NCI-H187 treated with DMSO at 0.1 percent for 48 hours (cell line): ENCODE results near the gene CASZ1.

ENCODE experiments used
- DNase-seq: peaks from one replicate; lab custom pipeline; 2025; lab: John Stamatoyannopoulos, UW

Gene CASZ1

DNA sequence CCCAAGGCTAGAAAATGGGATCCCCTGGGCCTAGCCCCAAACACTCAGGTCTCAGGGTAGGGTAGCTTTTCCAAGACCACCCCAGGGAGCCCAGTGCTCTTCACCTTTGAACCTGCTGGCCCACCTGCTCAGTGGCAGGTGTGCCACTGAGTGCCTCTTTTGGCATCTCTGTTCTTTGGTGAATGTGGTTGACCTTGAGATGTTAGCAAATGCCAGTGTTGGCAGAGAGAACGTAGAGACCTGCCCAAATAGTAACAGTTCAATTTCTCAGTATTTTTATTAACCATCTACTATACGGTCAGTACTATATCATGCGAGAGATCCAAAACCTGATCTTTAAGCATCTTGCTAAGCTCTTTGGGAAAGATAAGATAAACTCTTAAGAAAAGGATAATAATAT is 193.5 kb downstream of the CASZ1 start:
- DNase-seq: no peak

DNA sequence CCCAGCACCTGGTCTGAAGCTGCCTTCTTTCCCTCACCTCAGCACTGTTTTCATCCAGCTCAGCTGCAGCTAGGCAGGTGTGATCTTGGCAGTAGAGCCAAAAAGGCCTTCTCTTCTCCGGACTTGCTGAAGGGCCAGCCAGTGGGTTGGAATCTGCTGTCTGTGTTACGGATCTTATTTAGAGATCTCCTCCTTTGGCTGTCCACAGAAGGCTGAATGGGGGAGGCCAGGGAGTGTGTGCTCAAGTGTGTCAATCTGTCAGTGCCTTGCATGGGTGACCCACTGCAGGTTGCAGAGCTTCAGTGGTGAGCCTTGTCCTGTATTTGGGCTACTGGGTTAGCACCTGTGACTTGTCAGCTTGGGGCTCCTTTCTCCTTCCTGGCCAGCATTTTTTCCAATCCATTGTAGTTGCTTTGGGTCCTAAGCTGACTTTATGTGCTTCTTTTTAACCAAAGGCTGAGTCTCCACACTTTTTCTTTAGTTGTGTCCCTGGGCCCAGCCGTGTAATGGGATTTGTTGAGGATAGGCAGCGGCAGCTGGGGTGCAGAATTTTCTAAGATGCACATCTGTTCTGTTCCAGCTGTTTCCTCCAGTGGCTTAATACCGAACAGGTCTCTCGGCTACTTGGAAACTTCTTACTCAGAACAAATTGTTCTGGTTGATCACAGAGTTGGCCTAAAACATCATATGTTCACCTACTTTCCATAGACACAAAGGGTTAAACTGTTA is 194.9 kb downstream of the CASZ1 start:
- no peak for DNase-seq

DNA sequence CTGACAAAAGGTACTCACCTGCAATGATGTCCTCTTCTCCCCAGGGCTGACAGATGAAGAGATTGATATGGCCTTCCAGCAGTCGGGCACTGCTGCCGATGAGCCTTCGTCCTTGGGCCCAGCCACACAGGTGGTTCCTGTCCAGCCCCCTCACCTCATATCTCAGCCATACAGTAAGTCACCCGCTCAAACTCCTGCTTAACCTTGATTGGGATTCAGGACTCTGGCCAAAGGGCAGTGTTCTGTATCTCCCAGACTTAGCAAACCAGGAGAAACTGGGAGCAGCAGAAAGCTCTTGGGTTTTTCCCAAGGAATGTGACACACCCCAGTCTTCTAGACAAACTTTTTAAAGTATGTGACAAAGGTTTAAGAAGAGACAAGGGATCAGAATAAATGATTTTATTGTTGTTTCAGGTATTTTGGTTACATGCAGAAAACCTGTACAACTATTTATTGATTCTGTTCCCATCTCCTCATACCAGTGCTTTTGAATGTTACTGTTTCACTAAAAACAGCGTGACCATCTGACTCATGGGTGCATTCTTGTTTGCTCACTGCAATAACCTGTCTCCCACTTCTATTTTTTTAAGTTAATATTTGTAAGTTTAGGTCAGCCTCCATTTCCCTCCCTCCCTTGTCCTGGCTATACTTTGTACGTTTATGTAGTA is 197.1 kb downstream of the CASZ1 start:
- no peak for DNase-seq

DNA sequence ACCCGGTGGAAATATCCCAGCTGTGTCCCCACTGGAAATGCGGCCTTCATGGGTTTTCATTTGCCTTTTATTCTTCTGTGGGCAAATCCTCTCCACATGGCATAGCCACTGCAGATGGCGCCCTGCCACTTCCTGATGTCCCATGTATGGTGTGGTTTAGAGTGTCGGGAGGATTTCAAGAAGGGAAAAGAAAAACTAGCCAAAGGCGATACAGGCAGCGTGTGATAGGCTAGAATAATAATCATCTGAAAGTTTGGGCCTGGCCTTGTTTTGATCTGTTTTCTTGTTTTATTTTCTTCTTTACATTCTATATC is 198.1 kb downstream of the CASZ1 start:
- DNase-seq: no peak

DNA sequence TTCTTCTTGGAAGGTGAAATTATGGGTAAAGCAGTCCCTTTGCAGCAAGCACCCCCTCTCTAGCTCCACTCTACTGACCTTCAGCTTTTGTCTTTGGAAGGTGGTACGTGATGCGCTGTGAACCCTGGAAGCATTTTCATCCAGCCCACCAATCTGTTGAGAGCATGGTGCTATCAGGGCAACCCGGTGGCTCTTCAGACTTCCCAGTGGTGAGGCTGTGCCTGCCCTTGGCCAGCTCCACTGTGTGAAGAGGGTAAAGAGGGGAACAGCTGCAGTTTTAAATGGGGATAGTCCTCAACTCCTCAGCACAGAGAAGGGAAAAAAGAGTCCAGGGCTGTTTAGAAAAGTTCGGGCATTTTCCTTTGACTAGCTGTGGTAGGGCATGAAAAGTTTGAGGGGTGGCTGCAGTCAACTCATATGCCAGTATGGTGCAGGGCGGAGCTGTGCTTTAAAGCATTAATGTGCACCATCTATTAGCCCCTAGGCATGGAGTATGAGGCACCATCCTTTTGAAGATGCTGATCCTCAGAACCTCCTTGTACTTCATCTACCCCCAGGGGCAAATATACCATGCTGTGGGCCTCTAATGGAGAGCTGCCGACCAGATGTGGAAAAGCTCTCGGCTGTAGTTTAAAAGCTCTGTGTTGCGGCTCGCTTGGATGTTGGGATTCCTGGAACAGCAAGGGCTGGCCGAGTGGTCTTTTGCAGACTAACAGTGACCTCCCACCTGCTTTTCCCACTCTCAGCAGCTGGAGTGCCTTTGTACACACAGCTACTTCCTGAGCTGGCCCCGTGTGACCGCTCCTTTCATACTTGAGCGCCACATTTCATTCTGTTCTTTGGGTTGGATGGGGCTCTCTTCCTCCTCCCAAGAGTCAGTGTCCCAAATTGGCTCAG is 198.7 kb downstream of the CASZ1 start:
- no peak for DNase-seq

DNA sequence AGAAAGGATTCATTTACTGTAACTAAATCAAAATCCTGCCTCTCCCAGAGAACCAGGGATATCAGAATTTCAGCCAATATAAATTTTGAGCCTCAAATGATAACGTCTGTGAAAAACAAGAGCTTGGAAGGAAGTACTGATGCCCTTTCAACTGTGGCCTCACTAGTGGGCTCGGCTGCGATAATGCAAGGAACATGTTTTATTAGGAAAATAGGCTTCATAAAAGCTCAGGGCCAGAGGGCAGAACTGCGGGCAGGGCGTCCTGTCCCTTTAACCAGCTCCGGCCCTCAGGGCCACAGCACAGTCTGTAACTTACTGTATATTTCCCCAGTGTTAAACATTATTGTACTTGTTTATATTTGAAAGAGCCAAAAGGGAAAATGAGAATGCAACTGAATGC is 199.7 kb downstream of the CASZ1 start:
- no peak for DNase-seq

DNA sequence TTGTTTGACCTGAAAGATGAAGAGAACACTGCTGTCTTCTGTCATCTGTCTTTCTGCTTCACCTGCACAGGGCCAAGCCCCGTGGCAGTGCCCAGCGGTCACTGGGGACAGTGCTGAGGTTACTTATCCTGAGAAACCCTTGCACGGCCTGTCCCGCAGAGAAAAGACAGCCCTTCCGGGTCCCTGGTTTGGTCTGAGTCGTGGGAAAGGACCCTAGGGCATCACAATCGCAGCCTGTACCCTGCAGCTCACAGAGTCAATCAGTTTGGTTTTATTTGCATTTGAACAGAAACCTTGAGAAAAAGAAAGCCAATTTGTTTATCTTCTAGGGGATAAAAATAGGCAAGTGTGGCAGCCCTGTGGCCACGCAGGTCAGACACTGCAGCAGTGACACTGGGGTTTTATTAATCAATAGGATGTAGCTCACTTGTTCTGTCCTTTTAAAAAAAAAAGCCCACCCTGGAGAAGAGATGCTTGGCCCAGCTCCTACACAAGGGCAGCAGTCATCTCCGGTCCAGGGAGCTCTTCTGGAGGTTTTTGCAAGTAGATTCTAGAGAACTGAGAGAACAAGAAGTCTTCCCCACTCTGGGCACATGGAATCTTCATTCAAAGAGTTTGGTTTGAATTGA is 201.7 kb downstream of the CASZ1 start:
- DNase-seq: no peak

DNA sequence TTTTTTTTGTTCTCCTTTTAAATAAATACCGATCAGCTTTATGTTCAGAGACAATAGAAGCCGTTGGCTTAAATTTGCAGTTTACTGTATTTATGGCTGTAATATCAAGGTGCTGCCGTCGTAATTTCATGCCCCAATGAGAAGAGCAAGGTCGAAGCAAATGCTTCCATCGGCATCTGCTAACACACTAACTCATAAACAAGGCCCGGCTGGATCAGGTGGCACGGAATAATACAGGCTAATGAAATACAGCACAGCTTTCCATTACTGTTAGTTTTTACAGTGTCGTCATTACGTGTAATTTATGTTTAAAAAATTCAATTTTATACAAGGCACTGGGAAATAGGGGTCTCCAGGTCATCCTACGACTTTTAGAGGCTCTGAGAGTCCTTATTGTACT is 202.7 kb downstream of the CASZ1 start:
- no peak for DNase-seq

DNA sequence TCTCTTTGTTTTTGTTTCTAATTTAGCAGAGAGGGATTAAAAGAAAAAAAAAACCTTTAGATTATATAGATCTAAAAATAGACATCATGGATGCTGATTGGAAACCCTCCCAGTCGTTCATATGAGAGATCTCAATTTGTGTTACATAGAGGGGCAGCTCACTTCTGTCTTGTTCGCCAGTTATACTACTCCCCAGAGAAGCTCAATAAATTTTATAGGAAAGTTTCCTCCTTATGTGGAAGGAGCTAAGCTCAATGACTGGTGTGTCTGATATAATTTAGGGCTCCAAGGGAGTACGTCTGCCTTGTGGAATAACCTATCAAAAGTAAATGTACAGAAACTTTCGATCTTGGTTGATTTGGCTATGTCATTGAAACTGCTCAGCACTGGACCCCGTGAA is 204.1 kb downstream of the CASZ1 start:
- DNase-seq: no peak

DNA sequence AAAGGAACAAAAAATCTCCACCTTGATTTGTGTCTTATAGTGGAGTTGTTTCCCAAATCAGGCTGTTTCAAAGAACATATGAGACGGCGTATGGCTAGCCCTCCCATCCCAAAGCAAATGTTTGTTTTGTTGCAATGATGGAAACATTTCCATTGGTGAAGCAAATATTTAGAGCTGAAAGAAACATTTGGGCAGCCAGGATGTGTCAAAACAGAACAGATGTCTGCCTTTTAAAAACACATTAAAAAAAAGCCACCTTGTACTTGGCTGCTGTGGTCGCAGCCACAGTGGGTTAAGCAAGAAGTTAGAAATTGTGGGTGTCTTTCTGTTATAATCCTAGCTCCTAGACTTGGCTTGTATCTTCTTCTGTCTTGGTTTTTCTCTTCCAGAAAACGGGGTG is 205.4 kb downstream of the CASZ1 start:
- no peak for DNase-seq

DNA sequence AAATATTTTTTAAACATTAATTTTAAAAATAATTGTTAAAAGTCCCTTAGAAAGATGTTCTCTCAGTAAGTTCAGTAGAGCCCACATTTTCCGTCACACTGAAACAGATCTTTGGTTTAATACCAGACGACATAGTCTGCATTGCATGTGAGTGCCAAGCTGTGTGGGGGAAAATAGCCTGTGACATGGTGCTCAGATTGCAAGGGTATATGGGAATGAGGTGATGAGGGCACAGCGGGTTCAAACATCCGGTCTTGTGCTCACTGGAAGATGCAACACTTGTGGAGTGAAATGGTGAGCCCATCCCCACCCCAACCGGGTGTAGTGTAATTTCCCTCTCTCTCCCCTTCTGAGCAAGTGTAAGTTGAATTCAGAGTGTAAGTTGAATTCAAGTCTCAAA is 207.4 kb downstream of the CASZ1 start:
- no peak for DNase-seq

DNA sequence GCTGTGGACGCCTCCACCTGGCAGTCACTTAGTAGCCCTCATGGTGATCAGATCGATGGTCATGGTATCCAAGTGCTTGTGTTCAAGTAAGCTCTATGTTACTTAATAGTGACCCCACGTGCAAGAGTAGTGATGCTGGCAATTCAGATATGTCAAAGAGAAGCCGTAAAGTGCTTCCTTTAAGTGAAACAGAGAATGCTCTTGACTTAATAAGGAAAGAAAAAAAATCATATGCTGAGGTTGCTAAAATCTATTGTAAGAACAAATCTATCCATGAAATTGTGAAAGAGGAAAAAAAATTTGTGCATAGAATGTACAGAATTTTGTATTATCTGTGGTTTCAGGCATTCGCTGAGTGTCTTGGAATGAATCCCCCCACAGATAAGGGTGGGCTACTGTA is 207.8 kb downstream of the CASZ1 start:
- no peak for DNase-seq
